Adrenal gland (tissue), 12 donors: ENCODE results near the gene SUOX. TPM values are rescaled to one million over a fixed set of nuclear protein-coding genes. Genes with fewer than 3 reads are reported as not detected.
"Not testable (repeated sequence)": the region's sequence is repeated elsewhere in the genome, so short reads cannot be mapped to it uniquely, and the experiment has no call there.

Experiments used
- DNase-seq, 7 donors: peaks; one replicate each; pipeline ENCODE4 v3.0.0-alpha.2; 2019 to 2020
- H3K27ac ChIP-seq, 5 donors: fragments of 200-600 bp; sonication (generic) in 4 of 5; 1 replicate in 3 of 5; 2 replicates in 2 of 5; pipeline versions ENCODE4 v1.5.1 to v1.8.0; 2016 to 2020; ENCODE audit warnings: mild to moderate bottlenecking in 1 of 5
- H3K27me3 ChIP-seq: fragments of 200-600 bp; 2 replicates; pipeline ENCODE4 v1.8.0; 2021
- H3K36me3 ChIP-seq, 2 donors: fragments of 200-600 bp; replicated peaks in 1 of 2; 1 replicate in 1 of 2; 2 replicates in 1 of 2; pipeline versions ENCODE4 v1.5.1 to v1.8.0; 2018 to 2022
- H3K4me1 ChIP-seq, 2 donors: fragments of 200-600 bp; replicated peaks in 1 of 2; 1 replicate in 1 of 2; 2 replicates in 1 of 2; pipeline versions ENCODE4 v1.5.1 to v1.8.0; 2018 to 2021
- H3K4me3 ChIP-seq, 4 donors: fragments of 200-600 bp; sonication (generic) in 3 of 4; one replicate each; pipeline ENCODE4 v1.5.1; 2016 to 2018
- H3K9me3 ChIP-seq, 3 donors: fragments of 200-600 bp; sonication (generic) in 1 of 3; replicated peaks in 1 of 3; 1 replicate in 2 of 3; 2 replicates in 1 of 3; pipeline versions ENCODE4 v1.5.1 to v1.8.0; 2016 to 2021
- POLR2A ChIP-seq, 2 donors: fragments of 450-650 bp; IDR thresholded peaks; one replicate each; pipeline ENCODE4 v1.6.1; 2017; ENCODE audit warnings: antibody characterized with exemption in 2 of 2, mild to moderate bottlenecking in 2 of 2, moderate library complexity in 1 of 2
- WGBS, 4 donors: extraction: QIAGEN DNeasy Blood & Tissue Kit in 2 of 4; methylation state at CpG; one replicate each; pipeline versions ENCODE4 v1.1.5 to v1.1.7; 2013 to 2017; 5-methylcytosine and 5-hydroxymethylcytosine counted together
- intact Hi-C, 2 donors: fragments of 100-400 bp; cut with DNase I; formaldehyde crosslinking; loops; one replicate each; pipeline versions ENCODE4 v1.14.1 to v1.15.0; 2022 to 2023
- polyA plus RNA-seq, 3 donors: library from polyadenylated mRNA; stranded (reverse); fragments of 200-250 nt in 2 of 3; fragments of 350-450 nt in 1 of 3; fragmentation: Illumina TruSeq in 1 of 3; extraction: RNeasy Lipid Tissue Mini Kit (QIAGEN cat#74804) in 1 of 3; gene quantifications; one replicate each; pipeline ENCODE4 v1.2.3, GENCODE V29; 2013 to 2014
- total RNA-seq, 9 donors: library from RNA; depleted of rRNA in 4 of 9; stranded (reverse); fragments of >200 nt in 4 of 9; fragments of 120-200 nt in 1 of 9; fragmentation: NEBNext Ultra II Directional in 1 of 9; extraction: Animal tissue kit (Norgen Biotek cat#: 25700) in 1 of 9; gene quantifications; one replicate each; pipeline versions ENCODE4 v1.1.0 to v1.2.4, GENCODE V29; 2013 to 2023
- TF ChIP-seq, protein P1 (sequence below), 6 experiments: fragments of 450-650 bp in 4 of 6; fragments of 200-600 bp in 2 of 6; sonication (generic) in 1 of 6; IDR thresholded peaks; 1 replicate in 5 of 6; 2 replicates in 1 of 6; pipeline versions ENCODE4 v1.5.1 to v1.8.0; 2016 to 2021; ENCODE audit warnings: antibody characterized with exemption in 6 of 6, mild to moderate bottlenecking in 2 of 6, moderate library complexity in 1 of 6
- donor health status: healthy with polysubstance abuse.
- donor health status: Bipolar disorder and iron deficiency.
- donor health status: DM: yes; HTN: yes; CAD: no.
- donor health status: DM: no; HTN: no; CAD: no.
- donor health status: DM: no; HTN: no; CAD: no.
- donor health status: DM: yes; HTN: yes; CAD: no.

Gene SUOX
- total and polyA plus RNA-seq, 12 donors = 27.7 to 72.6 (median 55.5) TPM

DNA sequence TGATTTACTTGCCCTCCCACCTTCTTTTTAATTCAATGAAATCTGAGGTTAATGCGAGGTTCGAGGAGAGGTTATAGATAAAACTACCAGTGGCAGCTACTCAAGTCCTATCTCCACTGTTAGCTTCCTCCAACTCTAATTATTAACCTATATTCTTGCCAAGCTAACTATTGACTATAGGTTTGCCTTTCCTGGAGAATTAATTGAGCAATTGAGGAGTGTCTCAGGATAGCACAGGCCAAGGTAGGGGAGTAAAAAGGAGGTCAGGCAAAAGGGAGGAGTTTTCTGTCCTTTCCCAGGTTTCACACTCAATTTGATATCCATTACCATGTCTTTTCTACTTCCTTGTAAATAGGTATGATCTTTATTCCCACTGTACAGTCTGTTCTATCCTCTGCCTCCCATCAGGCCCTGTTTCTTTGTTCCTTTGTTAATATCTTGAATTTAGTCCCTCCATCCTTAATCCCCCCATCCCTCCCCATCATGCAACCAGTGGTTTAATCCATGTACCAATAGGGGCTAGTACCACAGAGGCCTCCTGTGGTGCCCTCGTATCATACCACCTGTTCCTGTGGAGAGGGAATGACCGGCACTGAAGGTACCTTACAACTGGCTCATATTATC lies 3.7 kb upstream of the SUOX start:
- WGBS, 4 donors = 74 to 77% (median 75%) methylated on average over 4 of the region's 4 CpGs
- H3K4me3 ChIP-seq = no peak overlapping the region
- H3K27ac ChIP-seq = no peak overlapping the region
- H3K36me3 ChIP-seq = peaks cover 0 to 69% of the 10 kb centered on the region in 2 donors
- TF ChIP-seq, protein P1, sequence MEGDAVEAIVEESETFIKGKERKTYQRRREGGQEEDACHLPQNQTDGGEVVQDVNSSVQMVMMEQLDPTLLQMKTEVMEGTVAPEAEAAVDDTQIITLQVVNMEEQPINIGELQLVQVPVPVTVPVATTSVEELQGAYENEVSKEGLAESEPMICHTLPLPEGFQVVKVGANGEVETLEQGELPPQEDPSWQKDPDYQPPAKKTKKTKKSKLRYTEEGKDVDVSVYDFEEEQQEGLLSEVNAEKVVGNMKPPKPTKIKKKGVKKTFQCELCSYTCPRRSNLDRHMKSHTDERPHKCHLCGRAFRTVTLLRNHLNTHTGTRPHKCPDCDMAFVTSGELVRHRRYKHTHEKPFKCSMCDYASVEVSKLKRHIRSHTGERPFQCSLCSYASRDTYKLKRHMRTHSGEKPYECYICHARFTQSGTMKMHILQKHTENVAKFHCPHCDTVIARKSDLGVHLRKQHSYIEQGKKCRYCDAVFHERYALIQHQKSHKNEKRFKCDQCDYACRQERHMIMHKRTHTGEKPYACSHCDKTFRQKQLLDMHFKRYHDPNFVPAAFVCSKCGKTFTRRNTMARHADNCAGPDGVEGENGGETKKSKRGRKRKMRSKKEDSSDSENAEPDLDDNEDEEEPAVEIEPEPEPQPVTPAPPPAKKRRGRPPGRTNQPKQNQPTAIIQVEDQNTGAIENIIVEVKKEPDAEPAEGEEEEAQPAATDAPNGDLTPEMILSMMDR (IDR thresholded peaks at IDR 0.05) = no peak
- no peak for TF ChIP-seq POLR2A (IDR thresholded peaks at IDR 0.05)
- no peaks in the 10 kb centered on the region for H3K9me3 ChIP-seq
- DNase-seq = no peak
- no peaks in the 10 kb centered on the region for H3K27me3 ChIP-seq
- intact Hi-C loops = loop anchor here (5.0 kb wide), 2 partner anchors 34 to 39 kb away; no protein-coding TSS in a partner anchor
- H3K4me1 ChIP-seq = peaks cover 10 to 17% of the 10 kb centered on the region in 2 donors

DNA sequence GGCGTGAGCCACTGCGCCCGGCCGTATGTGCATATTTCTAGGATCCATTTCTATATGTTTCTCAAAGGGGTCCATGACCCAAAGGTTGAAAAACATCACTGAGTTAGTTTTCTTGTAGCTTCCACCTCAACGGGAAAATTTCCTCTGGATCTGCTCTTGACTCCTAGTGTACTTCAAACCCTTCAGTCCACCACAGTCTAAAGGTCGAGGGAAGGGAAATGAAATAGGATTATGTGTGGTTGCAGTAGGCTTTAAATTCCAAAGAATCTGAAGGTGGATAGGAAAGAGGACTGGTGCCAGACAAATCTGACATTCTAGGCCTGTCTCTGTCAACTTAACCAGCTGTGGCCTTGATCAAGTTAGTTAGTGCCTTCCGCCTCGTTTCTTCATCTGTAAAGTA lies 1.7 kb upstream of the SUOX start:
- no peaks in the 10 kb centered on the region for H3K27me3 ChIP-seq
- no peaks in the 10 kb centered on the region for H3K9me3 ChIP-seq
- H3K4me1 ChIP-seq = peaks cover 10 to 20% of the 10 kb centered on the region in 2 donors
- H3K4me3 ChIP-seq = no peak overlapping the region
- H3K36me3 ChIP-seq = peaks cover 0 to 48% of the 10 kb centered on the region in 2 donors
- 68 to 73% (median 70%) methylated on average over 8 of the region's 8 CpGs for WGBS, 4 donors
- H3K27ac ChIP-seq = peak overlapping the region in 1 of 5 donors; percentile 26
- intact Hi-C loops = loop anchor here in 1 of 2 donors (5.0 kb wide), 1 partner anchor 42 kb away; no protein-coding TSS in a partner anchor
- no peak for TF ChIP-seq POLR2A (IDR thresholded peaks at IDR 0.05)
- TF ChIP-seq, protein P1 (IDR thresholded peaks at IDR 0.05) = no peak
- DNase-seq = no peak

DNA sequence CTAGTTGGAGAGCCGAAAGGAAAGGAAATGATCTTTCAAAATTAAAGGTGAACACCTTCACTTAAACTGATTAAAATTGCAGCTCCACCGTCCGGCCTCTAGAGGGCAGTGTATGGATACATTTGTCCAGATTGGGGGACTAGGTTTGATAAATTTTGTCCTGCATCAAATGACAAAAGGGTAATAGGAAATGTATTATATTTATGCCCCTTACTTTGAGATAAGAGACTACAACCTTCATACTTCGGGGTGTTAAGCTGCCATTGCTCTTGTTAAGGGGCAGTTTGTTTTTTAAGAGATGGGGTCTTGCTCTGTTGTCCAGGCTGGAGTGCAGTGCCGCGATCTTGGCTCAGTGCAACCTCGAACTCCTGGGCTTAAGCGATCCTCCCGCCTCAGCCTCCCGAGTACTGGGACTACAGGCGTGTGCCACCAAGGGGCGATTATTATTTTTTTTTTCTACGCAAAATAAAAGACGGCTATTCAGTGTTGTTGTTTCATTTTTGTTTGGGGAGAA lies 818 bp upstream of the SUOX start:
- intact Hi-C loops = loop anchor here in 1 of 2 donors (5.0 kb wide), 1 partner anchor 41 kb away; no protein-coding TSS in a partner anchor
- Histone ChIP-seq H3K9me3 (no peaks in the 10 kb centered on the region), H3K36me3 (peaks cover 0 to 39% of the 10 kb centered on the region in 2 donors), H3K27me3 (no peaks in the 10 kb centered on the region), H3K4me1 (peaks cover 10 to 20% of the 10 kb centered on the region in 2 donors), H3K4me3 (peak overlapping the region in 2 of 4 donors; percentile 54 to 80), H3K27ac (peak overlapping the region; percentile 61 to 90 (median 84))
- peak; percentile 53 to 87 (median 69) for DNase-seq
- WGBS, 4 donors = 16 to 23% (median 19%) methylated on average over 14 of the region's 14 CpGs
- no peak for TF ChIP-seq POLR2A (IDR thresholded peaks at IDR 0.05)
- TF ChIP-seq, protein P1 (IDR thresholded peaks at IDR 0.05) = peak; percentile 82 to 91 (median 84)

DNA sequence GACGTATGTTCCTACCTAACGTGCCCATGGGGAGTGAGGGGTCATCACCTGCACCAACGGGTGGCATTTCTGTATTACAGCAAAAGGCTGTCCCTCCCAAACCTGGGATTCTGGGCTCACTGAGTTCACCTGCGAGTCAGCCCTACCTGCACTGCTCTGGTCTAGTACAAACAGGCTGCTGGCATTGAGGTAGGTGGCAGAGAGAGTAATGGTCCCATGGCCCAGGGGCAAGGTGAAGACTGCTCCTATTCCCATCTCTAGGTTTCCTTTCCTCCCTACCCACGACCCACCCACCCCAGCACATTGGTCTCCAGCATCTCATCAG lies 421 bp downstream of the SUOX start:
- peak overlapping the region; percentile 37 to 87 (median 64) for H3K4me3 ChIP-seq
- H3K27ac ChIP-seq = peak overlapping the region in 4 of 5 donors; percentile 26 to 90 (median 85)
- peak in 2 of 7 donors; percentile 17 to 59 for DNase-seq
- intact Hi-C loops = loop anchor here in 1 of 2 donors (5.0 kb wide), 1 partner anchor 40 kb away; no protein-coding TSS in a partner anchor
- H3K9me3 ChIP-seq = no peaks in the 10 kb centered on the region
- H3K4me1 ChIP-seq = peaks cover 10 to 20% of the 10 kb centered on the region in 2 donors
- H3K36me3 ChIP-seq = peaks cover 0 to 33% of the 10 kb centered on the region in 2 donors
- TF ChIP-seq, protein P1 (IDR thresholded peaks at IDR 0.05) = no peak
- TF ChIP-seq POLR2A (IDR thresholded peaks at IDR 0.05) = no peak
- no peaks in the 10 kb centered on the region for H3K27me3 ChIP-seq
- 0 to 14% (median 2%) methylated on average over 1 to 5 of the region's 5 CpGs for WGBS, 4 donors

GRCh38 chr12:55999522-55999921 lies 2.4 kb downstream of the SUOX start:
- H3K9me3 ChIP-seq, H3K27me3 ChIP-seq, H3K27ac ChIP-seq, DNase-seq, H3K4me3 ChIP-seq: not testable (repeated sequence)
- peaks cover 0 to 31% of the 10 kb centered on the region in 2 donors for H3K36me3 ChIP-seq
- WGBS, 4 donors = 75 to 87% (median 81%) methylated on average over 4 to 6 of the region's 6 CpGs
- intact Hi-C loops = loop anchor here in 1 of 2 donors (5.0 kb wide), 1 partner anchor 38 kb away; no protein-coding TSS in a partner anchor
- H3K4me1 ChIP-seq = peaks cover 10 to 20% of the 10 kb centered on the region in 2 donors

DNA sequence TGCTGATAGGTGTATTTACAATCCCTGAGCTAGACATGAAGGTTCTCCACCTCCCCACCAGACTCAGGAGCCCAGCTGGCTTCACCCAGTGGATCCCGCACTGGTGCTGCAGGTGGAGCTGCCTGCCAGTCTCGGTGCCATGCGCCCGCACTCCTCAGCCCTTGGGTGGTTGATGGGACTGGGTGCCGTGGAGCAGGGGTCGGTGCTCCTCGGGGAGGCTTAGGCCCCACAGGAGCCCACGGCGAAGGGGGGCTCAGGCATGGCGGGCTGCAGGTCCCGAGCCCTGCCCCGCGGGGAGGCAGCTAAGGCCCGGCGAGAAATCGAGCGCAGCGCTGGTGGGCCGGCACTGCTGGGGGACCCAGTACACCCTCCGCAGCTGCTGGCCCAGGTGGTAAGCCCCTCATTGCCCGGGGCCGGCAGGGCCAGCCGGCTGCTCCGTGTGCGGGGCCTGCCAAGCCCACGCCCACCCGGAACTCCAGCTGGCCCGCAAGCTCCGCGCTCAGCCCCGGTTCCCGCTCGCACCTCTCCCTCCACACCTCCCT lies 3.0 kb downstream of the SUOX start:
- not testable (repeated sequence) for H3K4me3 ChIP-seq, H3K9me3 ChIP-seq, DNase-seq, H3K27me3 ChIP-seq, H3K27ac ChIP-seq
- 90 to 100% (median 96%) methylated on average over 2 to 30 of the region's 33 CpGs for WGBS, 4 donors
- Histone ChIP-seq H3K36me3 (peaks cover 0 to 27% of the 10 kb centered on the region in 2 donors), H3K4me1 (peaks cover 10 to 20% of the 10 kb centered on the region in 2 donors)
- intact Hi-C loops = loop anchor here in 1 of 2 donors (5.0 kb wide), 1 partner anchor 37 kb away; no protein-coding TSS in a partner anchor
